ENCODE data around the gene UQCRC2.

DNA sequence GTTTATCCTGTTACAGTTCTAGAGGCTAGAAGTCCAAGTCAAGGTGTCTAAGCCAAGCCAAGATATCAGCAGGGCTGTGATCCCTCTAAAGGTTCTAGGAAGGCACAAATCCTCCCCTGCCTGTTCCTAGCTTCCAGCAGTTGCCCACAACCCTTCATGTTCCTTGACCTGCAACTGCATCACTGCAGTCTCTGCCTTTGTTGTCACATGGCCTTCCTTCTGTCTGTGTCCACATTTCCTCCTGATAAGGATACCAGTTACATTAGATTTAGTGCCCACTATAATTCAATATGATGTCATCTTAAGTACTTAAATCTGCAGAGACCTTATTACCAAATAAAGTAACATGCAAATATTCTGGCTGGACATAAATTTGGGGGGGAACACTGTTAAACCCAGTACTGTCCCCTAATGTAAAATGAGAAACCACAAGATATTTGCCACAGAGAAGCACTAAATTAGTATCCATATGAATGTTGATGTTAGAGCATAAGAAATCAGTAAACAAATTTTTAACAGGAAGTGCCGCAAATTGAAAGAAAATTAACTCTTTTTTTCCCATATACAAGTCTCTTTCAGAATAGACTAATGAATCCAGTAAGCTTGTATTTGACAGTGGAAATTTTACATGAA lies 4.7 kb downstream of the UQCRC2 start:
- TF ChIP-seq, protein P1, sequence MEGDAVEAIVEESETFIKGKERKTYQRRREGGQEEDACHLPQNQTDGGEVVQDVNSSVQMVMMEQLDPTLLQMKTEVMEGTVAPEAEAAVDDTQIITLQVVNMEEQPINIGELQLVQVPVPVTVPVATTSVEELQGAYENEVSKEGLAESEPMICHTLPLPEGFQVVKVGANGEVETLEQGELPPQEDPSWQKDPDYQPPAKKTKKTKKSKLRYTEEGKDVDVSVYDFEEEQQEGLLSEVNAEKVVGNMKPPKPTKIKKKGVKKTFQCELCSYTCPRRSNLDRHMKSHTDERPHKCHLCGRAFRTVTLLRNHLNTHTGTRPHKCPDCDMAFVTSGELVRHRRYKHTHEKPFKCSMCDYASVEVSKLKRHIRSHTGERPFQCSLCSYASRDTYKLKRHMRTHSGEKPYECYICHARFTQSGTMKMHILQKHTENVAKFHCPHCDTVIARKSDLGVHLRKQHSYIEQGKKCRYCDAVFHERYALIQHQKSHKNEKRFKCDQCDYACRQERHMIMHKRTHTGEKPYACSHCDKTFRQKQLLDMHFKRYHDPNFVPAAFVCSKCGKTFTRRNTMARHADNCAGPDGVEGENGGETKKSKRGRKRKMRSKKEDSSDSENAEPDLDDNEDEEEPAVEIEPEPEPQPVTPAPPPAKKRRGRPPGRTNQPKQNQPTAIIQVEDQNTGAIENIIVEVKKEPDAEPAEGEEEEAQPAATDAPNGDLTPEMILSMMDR (IDR thresholded peaks at IDR 0.05): no peak
- TF ChIP-seq POLR2A (IDR thresholded peaks at IDR 0.05) (no peak), EP300 (IDR thresholded peaks at IDR 0.05) (no peak), POLR2AphosphoS5 (IDR thresholded peaks at IDR 0.05) (no peak)

Data from stomach (tissue), 4 donors.